NCI-H2196 treated with DMSO at 0.1 percent for 48 hours (cell line): ENCODE results near the gene FAIM.
"Not testable (repeated sequence)": the region's sequence is repeated elsewhere in the genome, so short reads cannot be mapped to it uniquely, and the experiment has no call there.

Experiments used
- DNase-seq: peaks from one replicate; lab custom pipeline; 2025; ENCODE audit not compliant: unreplicated experiment; lab: John Stamatoyannopoulos, UW

FAIM gene

DNA sequence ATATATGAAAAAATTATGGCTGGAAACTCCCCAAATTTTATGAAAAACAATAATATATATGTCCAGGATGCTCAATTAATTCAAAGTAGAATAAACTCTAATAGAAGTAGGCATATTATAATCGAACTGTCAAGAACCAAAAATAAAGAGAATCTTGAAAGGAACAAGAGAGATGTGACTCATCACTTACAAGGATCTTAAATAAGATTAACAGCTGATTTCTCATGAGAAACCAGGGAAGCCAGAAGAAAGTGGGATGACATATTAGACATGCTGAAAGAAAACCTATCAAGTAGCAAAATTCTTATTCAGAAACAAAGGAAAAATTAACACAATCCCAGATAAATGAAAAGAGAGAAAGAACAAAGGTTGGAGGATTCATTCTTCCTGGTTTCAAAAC, 66.8 kb downstream of the FAIM start:
- DNase-seq, result no peak

GRCh38 chr3:138678086-138678485, 69.5 kb downstream of the FAIM start:
- DNase-seq, result no peak

GRCh38 chr3:138678874-138679392, 70.4 kb downstream of the FAIM start:
- no peak for DNase-seq

GRCh38 chr3:138680974-138681373, 72.4 kb downstream of the FAIM start:
- not testable (repeated sequence) for DNase-seq

DNA sequence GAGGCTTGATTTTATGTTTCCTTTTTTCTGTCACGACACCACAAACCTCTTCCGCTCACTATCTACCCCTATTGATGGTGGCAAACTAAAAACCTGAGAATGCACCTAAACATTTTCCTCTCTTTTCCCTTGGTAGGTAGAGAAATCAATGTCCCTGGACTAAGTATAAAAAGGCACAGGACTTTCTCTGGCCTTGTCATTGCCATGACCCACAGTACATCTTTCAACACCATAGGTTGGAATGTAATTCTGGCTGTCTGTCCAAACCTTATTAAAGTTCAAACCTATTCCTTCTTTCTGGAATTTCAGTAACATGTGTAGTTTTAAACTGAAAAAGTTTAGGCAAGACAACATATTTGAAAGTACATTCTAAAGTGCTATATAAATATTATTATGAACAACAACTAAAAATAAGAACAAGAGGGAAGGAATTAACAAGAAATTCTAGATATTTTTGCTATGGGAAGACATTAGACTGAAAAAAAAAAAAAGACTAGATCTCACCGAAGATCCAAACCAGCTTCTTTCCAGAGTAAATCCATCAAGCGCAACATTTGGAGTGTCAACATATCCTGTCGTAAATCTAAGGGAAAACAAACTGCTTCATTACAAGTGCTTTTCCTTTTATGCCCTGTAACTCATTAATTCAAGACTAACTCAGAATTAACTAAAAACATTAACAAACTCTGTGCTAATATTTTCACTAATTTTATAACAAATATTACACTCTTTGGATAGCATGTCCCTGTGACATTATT, 73.1 kb downstream of the FAIM start:
- no peak for DNase-seq

DNA sequence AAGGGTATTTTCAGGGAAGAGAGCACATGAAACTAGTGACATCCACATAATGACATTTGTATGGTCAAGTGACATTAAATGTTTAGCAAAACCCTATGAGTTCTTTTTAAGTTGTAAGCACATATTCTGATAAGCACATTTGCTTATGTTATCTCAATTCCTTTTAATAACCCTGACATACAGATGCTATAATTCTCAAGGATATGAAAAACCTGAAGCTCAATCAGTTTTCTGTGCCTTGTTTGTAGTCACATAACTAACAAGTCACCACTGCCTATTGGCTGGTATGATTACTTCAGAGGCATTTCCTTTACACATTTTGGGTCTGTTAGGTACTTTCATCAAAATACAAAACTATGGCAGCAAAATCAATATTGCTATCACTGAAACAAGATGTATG, 74.1 kb downstream of the FAIM start:
- no peak for DNase-seq
